Testis (tissue), 3 donors: ENCODE results near the gene VAV1. TPM values are rescaled to one million over a fixed set of nuclear protein-coding genes. Genes with fewer than 3 reads are reported as not detected.

Experiments
- DNase-seq: peaks from one replicate; pipeline ENCODE4 v3.0.0-alpha.2; 2019
- H3K27ac ChIP-seq, 2 donors: fragments of 200-600 bp; sonication (generic); one replicate each; pipeline ENCODE4 v1.5.1; 2019
- H3K27me3 ChIP-seq: fragments of 200-600 bp; sonication (generic); one replicate; pipeline ENCODE4 v1.5.1; 2019
- H3K36me3 ChIP-seq: fragments of 200-600 bp; sonication (generic); one replicate; pipeline ENCODE4 v1.5.1; 2017; ENCODE audit warnings: low read depth; ENCODE audit errors: missing control alignments
- H3K4me1 ChIP-seq: fragments of 200-600 bp; sonication (generic); one replicate; pipeline ENCODE4 v1.5.1; 2019
- H3K4me3 ChIP-seq, 2 donors: fragments of 200-600 bp; sonication (generic); one replicate each; pipeline ENCODE4 v1.5.1; 2017 to 2019
- H3K9me3 ChIP-seq: fragments of 200-600 bp; sonication (generic); one replicate; pipeline ENCODE4 v1.5.1; 2017
- POLR2A ChIP-seq: fragments of 450-650 bp; IDR thresholded peaks from one replicate; pipeline ENCODE4 v1.6.1; 2017; ENCODE audit warnings: antibody characterized with exemption, mild to moderate bottlenecking, moderate library complexity
- WGBS, 2 donors: methylation state at CpG; one replicate each; pipeline ENCODE4 v1.1.5; 2018; 5-methylcytosine and 5-hydroxymethylcytosine counted together
- intact Hi-C: fragments of 100-400 bp; cut with DNase I; formaldehyde crosslinking; loops from one replicate; pipeline ENCODE4 v1.15.1; 2023; ENCODE audit warnings: low total_unique reads
- polyA plus RNA-seq: library from polyadenylated mRNA; stranded (reverse); fragments of 350-450 nt; fragmentation: Illumina TruSeq; extraction: RNeasy Lipid Tissue Mini Kit (QIAGEN cat#74804); gene quantifications from one replicate; pipeline ENCODE4 v1.2.3, GENCODE V29; 2014; ENCODE audit warnings: low read depth, low replicate concordance; ENCODE audit not compliant: insufficient read depth
- total RNA-seq, 2 donors: library from RNA; depleted of rRNA; stranded (reverse); fragments of >200 nt; gene quantifications; one replicate each; pipeline ENCODE4 v1.2.3, GENCODE V29; 2016
- TF ChIP-seq, protein P1 (sequence below), 3 experiments: fragments of 450-650 bp in 2 of 3; fragments of 200-600 bp in 1 of 3; sonication (generic) in 1 of 3; IDR thresholded peaks; one replicate each; pipeline ENCODE4 v1.5.1; 2016 to 2019; ENCODE audit warnings: antibody characterized with exemption in 3 of 3, mild to moderate bottlenecking in 2 of 3, moderate library complexity in 1 of 3

Gene VAV1
- total and polyA plus RNA-seq, 3 donors from 2014 or later, result 1.1 to 8.9 (median 4.5) TPM

DNA sequence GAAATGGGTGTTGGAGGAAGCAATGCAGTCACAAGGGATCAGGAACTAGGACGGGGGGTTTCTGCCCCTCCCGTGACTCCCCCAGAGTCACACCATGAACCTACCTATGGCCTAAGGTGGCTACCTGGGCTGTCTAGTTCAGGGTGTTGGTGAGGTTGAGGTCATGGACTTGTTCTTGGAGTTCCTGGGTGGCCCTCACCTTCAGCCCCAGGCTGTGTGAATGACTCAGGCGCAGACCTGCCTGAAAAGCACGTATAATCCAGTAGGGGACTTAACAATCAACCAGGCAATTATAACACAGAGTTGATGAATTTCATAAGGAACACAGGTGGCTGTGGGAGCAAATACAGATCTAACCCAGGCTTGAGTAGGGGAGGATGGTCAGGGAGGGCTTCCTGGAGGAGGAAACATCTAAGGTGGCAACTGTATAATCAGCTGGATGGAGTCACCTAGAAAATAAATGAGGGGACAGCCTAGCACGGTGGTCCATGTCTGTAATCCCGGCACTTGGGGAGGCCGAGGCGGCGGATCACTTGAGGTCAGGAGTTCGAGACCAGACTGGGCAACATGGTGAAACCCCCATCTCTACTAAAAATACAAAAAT is 89.3 kb downstream of the VAV1 start:
- no peaks in the 10 kb centered on the region for H3K36me3 ChIP-seq
- WGBS, 2 donors, result 77 to 79% methylated on average over 10 of the region's 10 CpGs
- no peak overlapping the region for H3K27ac ChIP-seq
- intact Hi-C loops, result no loop called here
- no peaks in the 10 kb centered on the region for H3K27me3 ChIP-seq
- TF ChIP-seq, protein P1, sequence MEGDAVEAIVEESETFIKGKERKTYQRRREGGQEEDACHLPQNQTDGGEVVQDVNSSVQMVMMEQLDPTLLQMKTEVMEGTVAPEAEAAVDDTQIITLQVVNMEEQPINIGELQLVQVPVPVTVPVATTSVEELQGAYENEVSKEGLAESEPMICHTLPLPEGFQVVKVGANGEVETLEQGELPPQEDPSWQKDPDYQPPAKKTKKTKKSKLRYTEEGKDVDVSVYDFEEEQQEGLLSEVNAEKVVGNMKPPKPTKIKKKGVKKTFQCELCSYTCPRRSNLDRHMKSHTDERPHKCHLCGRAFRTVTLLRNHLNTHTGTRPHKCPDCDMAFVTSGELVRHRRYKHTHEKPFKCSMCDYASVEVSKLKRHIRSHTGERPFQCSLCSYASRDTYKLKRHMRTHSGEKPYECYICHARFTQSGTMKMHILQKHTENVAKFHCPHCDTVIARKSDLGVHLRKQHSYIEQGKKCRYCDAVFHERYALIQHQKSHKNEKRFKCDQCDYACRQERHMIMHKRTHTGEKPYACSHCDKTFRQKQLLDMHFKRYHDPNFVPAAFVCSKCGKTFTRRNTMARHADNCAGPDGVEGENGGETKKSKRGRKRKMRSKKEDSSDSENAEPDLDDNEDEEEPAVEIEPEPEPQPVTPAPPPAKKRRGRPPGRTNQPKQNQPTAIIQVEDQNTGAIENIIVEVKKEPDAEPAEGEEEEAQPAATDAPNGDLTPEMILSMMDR (IDR thresholded peaks at IDR 0.05), result no peak
- no peak for TF ChIP-seq POLR2A
- H3K9me3 ChIP-seq, result no peaks in the 10 kb centered on the region
- peaks cover 8% of the 10 kb centered on the region for H3K4me1 ChIP-seq
- no peak for DNase-seq
- no peak overlapping the region for H3K4me3 ChIP-seq

DNA sequence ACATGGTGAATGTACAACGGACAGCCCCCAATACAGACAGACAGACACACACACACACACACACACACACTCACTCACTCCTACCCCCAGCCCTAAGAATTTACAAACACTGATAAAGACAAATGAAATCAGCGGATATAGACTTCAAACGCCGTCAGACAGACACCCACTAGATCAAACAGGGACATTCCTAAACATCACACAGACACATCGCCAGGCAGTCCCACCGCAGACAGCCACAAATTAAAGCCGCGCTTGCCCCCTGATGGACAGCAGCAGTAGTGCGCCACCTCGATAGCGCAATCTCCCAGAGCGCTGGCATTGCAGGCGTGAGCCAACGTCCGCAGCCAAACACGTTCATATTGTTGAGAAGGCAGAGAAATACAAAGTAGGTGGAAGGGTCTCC is 90.2 kb downstream of the VAV1 start:
- Histone ChIP-seq H3K27ac (no peak overlapping the region), H3K36me3 (no peaks in the 10 kb centered on the region), H3K27me3 (no peaks in the 10 kb centered on the region), H3K9me3 (no peaks in the 10 kb centered on the region), H3K4me1 (peaks cover 17% of the 10 kb centered on the region), H3K4me3 (no peak overlapping the region)
- WGBS, 2 donors, result 3% methylated on average over 16 of the region's 16 CpGs
- intact Hi-C loops, result no loop called here
- no peak for TF ChIP-seq POLR2A
- TF ChIP-seq, protein P1 (IDR thresholded peaks at IDR 0.05), result peak; percentile 80 to 93 (median 86)
- DNase-seq, result peak; percentile 88

DNA sequence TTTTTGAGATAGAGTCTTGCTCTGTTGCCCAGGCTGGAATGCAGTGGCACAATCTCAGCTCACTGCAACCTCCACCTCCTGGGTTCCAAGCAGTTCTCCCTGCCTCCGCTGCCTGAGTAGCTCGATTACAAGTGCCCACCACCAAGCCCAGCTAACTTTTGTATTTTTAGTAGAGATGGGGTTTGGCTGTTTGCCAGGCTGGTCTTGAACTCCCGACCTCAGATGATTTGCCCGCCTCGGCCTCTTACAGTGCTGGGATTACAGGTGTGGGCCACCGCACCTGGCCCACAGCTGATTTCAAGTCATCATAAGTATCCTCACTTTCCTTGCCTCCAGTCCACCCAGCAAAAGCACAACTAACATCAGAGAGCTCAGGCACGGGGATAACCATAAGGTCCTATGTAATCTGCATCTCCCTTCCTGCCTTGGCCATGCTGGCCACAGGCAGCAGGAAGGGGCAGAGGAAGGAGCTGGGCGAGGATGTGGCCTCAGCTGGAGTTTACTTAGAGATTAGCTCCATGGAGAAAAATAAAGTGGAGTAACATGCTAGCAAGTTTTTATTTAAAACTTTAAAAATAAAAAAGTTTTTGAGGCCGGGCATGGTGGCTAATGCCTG is 91.9 kb downstream of the VAV1 start:
- intact Hi-C loops, result no loop called here
- TF ChIP-seq POLR2A, result no peak
- TF ChIP-seq, protein P1 (IDR thresholded peaks at IDR 0.05), result no peak
- Histone ChIP-seq H3K9me3 (no peaks in the 10 kb centered on the region), H3K27ac (no peak overlapping the region), H3K4me3 (no peak overlapping the region), H3K36me3 (no peaks in the 10 kb centered on the region), H3K4me1 (peaks cover 21% of the 10 kb centered on the region), H3K27me3 (no peaks in the 10 kb centered on the region)
- no peak for DNase-seq
- WGBS, 2 donors, result 66 to 68% methylated on average over 9 of the region's 9 CpGs

DNA sequence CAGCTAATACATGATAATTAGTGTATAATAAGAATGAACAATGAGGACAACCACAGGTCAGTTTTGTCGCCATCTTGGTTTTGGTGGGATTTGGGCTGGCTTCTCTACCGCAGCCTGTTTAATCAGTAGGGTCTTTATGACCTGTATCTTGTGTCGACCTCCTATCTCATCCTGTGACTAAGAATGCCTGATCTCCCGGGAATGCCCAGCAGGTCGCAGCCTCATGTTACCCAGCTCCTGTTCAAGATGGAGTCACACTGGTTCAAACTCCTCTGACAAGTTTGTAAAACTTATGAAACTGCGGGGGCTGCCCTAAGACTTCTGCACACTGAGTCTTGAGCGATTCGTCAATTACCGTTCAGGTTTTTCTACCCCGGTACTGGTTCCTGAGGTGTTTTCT is 93.3 kb downstream of the VAV1 start:
- 70 to 80% methylated on average over 10 of the region's 10 CpGs for WGBS, 2 donors
- no peaks in the 10 kb centered on the region for H3K27me3 ChIP-seq
- H3K4me1 ChIP-seq, result peaks cover 21% of the 10 kb centered on the region
- no peaks in the 10 kb centered on the region for H3K9me3 ChIP-seq
- intact Hi-C loops, result no loop called here
- H3K27ac ChIP-seq, result no peak overlapping the region
- no peak for DNase-seq
- TF ChIP-seq, protein P1 (IDR thresholded peaks at IDR 0.05), result no peak
- no peak for TF ChIP-seq POLR2A
- H3K36me3 ChIP-seq, result no peaks in the 10 kb centered on the region
- H3K4me3 ChIP-seq, result no peak overlapping the region

DNA sequence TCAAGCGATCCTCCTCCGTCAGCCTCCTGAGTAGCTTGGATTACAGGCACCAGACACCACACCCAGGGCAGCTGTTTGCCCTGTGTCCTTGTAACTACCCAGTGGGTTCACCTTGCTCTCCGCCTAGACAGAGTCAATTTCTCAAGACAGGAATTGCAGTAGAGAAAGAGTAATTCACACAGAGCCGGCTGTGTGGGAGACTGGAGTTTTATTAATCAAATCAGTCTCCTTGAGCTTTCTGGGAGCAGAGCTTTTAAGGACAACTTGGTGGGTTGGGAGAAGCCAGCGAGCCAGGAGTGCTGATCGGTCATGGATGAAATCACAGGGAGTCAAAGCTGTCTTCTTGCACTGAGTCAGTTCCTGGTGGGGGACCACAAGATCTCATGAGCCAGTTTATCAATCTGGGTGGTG is 94.2 kb downstream of the VAV1 start:
- no peak overlapping the region for H3K27ac ChIP-seq
- no peaks in the 10 kb centered on the region for H3K27me3 ChIP-seq

More for the DNA sequence above, 94.2 kb downstream of the VAV1 start:
- peaks cover 21% of the 10 kb centered on the region for H3K4me1 ChIP-seq
- WGBS, 2 donors, result 61 to 64% methylated on average over 5 to 6 of the region's 6 CpGs
- DNase-seq, result no peak
- intact Hi-C loops, result no loop called here
- H3K36me3 ChIP-seq, result no peaks in the 10 kb centered on the region
- no peaks in the 10 kb centered on the region for H3K9me3 ChIP-seq
- H3K4me3 ChIP-seq, result no peak overlapping the region
- TF ChIP-seq, protein P1 (IDR thresholded peaks at IDR 0.05), result no peak
